Glomerular visceral epithelial cell (primary cell): Measurements from ENCODE around the gene GNA14.
"Not testable (repeated sequence)": the region's sequence is repeated elsewhere in the genome, so short reads cannot be mapped to it uniquely, and the experiment has no call there.

ENCODE experiments used
- DNase-seq: peaks from one replicate; pipeline ENCODE4 v3.0.0-alpha.2; 2016; ENCODE audit errors: extremely low spot score

Gene GNA14

DNA sequence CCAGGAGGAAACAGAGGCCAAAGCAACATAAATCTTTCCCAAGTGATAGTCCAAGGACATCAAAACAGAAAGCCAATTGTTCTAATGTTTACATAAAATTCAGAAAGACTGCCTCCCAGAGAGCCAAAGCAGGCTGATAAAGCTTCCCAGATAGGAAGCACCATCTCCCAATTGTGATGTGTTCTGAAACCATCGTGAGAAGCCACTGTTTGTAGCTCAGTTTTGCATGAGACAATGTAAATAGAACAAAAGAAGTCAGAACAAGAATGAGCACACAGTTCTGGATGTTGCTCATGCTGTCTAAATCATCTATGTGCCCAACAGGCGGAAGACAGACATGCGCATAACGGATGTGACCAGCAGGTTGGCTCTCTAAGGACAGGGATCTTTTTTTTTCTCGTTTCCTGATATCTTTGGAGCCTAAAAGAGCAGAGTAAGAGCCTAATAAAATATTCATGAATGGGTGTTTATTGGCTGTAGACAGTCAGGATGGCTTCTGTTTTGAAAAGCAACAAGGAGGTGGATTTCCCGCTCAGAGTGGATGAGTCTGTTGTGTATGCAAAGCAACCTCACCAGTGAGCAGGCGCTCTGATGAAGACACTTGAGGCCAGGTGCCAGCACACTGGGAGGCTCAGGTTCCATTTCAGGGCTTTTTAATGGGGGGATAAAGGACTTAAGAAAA lies 113.6 kb downstream of the GNA14 start:
- no peak for DNase-seq

DNA sequence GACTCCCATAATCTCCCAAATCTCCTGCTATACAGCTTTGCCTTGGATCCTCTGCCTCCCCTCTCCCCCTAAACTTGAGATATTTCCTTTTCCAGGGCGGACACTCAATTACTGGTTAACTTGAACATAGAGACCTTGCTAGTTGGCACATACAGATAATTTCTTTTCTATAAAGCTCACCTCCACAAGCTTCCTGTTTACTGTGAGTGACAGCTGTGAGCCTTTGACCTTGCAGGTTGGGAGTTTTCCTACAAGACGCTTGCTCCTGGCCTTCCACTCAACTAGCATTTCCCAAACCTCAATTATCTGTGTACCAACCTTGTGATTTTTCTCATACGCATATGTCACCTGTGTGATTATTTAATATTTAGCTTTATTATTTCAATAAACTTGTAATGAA lies 114.5 kb downstream of the GNA14 start:
- DNase-seq, result no peak

DNA sequence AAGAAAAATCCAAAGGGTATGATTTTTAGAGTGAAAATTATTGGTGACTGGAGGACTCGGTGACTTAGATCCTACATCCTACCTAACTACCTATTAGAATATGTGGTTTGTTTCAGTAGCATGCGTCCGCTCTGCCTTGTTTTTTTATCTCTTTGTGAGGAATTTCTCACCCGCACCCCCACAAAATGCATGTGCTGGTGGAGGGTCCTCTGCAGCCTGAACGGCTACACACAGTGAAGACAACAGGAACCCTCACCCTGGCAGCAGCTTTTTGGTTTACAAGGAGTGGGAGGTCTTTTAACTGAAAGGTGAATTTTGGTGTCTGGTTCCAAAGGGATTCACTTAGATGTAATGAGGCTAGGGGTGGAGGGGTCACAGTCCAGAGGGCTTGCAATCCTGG lies 115.5 kb downstream of the GNA14 start:
- DNase-seq, result no peak

DNA sequence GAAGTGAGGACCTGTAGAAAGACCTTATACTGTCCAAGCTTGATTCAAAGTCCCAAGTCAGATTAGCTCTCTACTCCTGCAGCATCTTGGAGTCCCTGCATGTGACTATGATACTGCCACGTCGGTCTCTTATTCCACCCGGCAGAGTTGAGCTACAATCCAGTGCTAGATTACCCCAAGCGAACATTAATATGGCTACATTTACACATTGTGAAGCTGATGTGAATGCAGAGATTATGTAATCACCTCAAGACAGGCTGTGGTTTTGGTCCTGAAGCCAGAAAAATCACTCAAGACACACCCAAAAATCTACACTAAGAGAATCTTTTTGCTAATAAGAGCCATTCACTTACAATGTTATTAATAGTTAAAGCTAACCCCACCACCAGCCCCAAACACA lies 116.7 kb downstream of the GNA14 start:
- DNase-seq, result no peak

DNA sequence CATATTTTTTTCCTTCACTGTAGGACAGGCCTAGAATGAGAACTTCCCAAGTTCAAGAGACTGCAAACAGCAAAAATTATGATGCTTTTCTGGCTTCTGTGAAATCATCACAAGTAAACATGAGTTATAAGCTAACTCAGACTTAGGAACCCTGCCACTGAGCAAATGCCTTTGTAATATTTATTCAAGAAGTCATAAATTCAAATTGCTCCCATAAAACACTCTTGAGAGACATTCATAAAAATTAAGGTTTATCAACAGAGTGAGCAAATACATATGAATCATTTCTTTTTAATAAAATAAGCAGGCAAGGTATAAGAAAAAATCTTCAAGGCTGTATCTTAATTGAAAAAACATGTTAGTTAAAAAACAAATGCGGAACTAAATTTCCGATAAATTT lies 124.2 kb downstream of the GNA14 start:
- no peak for DNase-seq

DNA sequence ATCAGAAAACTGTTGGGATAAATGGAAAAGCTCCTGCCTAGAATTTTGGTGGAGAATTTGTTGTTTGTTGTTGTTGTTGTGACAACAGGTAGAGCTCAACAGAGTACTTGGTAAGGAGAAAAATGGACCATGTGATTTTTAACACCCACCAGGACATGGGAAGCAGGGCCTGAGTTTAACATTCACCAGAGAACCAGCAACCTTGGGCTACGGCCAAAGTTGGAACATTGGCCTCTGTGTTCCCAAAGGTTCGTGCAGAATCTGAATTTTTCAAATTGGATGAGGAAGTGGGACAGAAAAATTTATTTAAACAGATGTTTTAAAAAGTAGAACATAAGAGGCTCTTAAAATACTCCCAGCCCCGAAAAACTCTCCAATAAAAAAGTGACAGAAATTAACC lies 127.0 kb downstream of the GNA14 start:
- DNase-seq, result no peak

DNA sequence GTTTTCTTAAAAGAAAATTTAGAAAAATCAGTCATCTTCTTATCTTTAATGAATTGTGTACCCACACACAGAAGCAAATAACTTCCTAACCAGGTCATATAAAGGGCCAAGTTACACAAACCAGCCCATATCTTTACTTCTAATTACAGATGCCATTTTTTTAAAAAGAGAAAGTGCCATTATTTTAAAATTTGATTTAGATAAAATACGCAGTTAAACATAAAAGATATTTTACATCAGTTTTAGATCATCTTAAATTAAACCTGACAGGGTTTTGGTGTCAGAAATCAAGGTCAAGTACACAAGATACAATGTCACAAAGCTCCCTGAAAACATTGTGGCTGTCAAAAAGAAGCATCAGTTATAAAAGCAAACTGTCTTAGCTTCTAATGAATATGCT lies 129.4 kb downstream of the GNA14 start:
- DNase-seq, result no peak

DNA sequence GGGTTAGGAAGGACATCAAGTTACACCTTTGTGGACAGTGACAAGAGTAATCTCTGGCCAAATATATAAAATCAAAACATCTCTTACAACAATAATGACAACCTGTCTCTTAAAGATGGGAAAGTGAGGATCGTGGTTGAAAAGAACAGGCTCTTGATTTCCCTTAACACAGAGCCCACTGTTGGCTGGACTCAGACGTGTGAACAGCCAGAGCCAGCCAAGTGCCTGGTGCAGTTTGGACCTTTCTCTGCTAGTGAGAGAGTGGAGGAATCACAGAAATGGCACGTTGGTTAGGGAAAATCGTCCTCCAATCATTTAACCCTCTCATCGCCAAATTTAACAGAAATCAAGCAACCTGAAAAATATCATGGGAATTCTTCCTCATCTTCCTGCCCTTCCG lies 131.3 kb downstream of the GNA14 start:
- no peak for DNase-seq

DNA sequence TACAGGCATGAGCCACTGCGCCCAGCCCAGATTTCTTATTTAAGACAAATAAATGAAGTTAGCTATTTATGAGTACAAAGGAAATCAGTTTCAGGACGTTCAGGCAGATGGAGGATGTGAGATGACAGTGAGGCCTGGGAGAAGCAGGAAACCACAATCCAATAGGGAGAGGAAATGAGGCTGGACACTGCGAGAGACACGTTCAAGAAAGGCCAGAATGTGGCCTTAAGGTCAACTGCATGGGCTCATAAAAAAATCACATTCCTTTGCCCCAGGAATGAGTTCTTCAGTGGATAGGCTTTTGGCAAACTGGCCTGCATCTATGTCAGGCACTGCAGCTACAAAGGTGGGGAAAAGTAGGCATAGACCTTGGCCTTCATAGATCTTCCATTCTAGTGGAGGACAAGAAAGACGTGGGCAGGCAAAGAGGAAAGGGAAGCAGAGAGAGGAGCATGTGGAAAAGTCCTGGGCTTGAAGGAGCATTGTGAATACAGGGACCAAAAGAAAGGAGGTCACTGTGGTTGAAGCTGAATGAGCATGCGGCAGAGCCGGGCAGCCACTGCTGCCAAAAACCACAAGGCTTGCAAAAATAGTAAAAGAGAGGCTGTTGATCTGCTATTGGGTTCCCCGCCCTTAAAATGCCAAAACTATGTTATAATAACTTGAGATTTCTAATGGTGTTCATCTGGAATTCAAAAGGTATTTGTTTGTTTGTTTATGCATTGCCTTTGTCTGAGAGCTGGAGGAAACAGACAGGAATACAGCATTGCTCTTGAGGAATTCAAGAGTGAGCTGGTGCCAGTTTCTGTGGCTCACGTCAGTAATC lies 133.0 kb downstream of the GNA14 start:
- DNase-seq, result peak; percentile 3

DNA sequence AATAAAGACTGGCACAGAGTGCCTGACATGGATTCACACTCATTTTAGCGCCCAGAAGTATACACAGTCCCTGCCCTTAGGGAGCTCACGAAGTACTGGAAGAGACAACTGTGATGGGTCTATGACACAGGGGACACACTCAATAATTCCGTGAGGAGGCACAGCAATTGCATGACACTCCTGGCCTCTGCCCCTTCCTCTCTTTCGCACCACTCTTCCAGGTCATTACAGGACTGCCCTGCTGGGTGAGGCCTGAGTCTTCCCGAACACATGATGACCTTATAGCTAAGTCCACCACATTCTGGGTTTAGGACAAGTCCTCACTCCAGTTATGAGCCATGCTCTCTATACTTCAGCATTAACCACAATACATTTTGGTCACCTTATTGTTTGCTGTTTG lies 134.7 kb downstream of the GNA14 start:
- no peak for DNase-seq

DNA sequence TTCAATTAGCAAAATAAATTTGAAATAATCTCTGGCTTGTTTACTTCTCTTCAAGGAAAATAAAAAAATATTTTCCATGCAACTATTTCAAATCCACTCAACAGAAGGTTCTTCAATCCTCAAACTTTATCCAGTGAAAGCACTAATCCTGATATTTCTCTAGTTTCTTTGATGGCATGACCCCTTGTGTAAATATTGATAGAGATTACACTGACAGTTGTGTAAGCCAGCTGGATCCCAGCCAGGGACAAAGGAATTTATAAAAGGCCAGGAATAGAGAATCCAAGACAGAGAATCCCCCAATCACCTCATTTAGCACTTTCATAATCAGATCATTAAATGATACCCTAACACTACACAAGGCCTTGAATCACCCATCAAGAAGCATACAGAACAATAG lies 135.2 kb downstream of the GNA14 start:
- no peak for DNase-seq

DNA sequence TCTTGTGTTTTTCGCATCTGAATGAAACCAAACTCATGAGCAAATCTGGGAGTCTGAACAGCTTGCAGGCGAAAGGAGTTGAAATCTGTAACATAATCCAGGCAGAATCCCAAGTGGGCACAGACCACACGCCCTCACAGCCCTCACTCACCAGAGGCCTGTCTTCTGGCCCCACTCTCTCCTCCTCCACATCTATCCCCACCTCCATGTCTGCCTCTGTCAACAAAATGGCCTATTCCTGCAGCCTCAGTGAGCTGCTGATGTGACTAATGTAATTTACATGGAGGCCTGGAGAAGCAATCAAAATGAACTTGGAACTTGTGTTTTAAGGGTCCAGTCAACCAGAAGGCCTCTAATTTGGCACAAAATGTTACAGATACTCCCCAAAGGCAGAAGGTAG lies 136.6 kb downstream of the GNA14 start:
- no peak for DNase-seq

DNA sequence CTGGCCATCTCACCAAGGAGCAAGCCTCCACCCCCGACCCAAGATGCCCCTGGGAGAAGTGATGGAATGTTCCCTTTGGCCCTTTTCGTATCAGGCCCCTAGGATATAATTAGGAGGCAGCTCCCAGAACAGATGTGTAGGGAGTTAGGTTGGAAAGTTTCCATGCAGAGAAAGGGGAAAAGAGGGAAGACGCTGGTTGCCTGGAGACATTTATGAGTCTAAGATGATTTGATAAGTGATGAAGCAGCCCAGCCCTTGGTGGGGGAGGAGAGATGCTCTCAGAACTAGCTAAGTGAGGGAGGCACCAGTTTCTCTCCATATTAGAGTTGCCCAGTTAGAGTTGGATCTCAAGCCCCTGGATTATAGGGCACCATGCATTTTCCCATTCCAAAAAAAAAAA lies 137.5 kb downstream of the GNA14 start:
- DNase-seq, result no peak

DNA sequence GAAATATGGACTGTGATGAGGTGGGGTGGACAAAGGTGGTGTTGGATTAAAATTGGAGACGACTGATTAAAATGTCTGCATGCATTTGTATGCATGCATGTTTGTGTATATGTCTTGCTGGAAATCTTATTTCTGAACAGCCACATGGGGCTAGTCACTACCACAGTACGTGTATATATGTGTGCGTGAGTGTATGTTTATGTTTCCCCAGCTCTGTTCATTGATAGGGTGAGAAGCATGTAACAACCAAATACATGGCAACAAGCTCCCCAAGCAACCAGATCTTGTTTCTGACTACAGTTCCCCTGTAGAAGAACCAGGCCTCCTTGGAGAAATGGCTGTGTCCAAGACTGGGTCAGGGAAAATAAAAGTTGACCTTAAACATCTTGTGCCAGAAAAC lies 139.7 kb downstream of the GNA14 start:
- DNase-seq, result no peak

DNA sequence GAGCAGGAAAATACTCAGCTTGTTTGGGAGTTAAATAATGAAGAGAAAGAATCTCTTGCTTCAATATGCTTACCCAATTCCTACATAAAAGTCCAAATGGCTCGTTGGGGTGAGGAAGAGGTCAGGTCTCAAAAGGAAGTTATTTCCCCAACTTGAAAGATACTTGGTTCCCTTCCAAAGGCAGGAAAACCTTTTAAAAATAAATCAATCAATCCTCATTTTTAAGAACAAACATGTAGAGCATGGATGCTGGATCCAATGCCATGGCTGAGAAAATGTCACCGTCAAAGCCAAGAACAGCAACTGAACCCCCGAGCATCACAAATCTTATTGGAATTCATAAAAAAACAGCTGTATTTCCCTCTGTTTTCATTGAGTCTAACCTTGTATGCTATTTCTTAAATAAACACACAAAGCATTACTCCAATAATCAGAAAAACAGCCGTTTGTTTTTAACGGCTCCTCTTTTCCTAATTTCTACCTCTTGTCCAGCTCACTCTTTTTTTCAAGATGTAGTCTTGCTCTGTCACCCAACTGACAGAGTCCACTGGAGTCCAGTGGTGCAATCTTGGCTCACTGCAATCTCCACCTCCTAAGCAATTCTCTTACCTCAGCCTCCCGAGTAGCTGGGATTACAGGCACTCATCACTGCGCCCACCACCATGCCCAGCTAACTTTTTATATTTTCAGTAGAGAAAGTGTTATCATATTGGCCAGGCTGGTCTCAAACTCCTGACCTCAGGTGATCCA lies 140.7 kb downstream of the GNA14 start:
- no peak for DNase-seq

DNA sequence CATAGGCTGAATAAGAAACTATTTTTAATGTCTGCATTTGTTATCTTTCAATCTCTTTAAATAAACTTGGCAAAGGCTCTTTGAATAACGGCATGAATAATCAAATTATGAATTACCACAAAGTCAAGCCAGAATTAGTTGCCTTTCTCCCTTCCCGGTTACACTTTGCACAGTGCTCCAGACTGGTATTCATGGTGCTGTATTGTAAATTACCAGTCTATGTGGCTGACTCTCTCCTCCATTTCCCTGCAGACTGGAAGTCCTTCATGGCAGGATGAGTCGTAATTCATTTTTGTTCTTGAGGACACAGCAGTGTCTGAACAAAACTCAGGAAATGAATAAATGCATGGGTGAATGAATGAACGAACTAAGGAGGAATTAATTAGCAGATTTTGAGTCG lies 142.9 kb downstream of the GNA14 start:
- no peak for DNase-seq

DNA sequence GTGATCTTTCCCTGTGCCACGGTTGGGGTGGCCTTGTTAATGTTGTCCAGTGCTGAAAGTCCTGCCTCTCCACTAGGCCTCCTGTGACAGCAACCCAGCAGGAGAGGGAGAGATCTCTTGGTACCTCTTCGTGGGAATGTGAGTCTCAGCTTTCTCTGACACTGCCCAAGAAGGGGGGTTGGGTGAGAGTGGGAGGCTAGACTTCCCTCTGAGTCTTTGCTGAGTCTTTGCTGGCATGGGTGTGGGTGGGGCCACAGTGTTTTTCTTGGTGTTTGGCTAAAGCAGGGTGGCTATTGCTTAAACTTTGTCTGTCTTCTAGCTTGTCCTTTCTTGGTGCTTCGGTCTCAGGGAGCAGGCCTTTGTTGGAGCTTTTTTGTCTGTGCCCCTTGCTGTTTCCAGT lies 145.6 kb downstream of the GNA14 start:
- DNase-seq, result no peak

DNA sequence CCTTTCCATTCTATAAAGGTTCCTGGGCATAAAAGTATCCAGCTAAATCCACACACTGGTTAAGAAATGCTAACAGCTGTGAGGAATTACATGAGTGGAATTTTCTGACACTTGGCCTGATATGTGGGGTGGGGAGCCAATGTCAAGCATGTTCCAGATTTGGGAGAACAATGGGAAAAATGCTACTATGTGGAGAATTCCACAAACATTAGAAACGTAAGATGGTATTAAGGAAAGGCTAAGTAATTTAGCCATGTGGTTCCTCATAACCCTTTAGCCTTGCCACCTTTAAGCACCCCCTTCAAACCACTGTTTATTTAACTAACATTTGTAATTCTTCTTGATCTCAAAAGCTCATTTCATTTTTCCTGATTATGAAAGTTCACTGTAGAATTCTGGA lies 149.2 kb downstream of the GNA14 start:
- DNase-seq, result no peak

DNA sequence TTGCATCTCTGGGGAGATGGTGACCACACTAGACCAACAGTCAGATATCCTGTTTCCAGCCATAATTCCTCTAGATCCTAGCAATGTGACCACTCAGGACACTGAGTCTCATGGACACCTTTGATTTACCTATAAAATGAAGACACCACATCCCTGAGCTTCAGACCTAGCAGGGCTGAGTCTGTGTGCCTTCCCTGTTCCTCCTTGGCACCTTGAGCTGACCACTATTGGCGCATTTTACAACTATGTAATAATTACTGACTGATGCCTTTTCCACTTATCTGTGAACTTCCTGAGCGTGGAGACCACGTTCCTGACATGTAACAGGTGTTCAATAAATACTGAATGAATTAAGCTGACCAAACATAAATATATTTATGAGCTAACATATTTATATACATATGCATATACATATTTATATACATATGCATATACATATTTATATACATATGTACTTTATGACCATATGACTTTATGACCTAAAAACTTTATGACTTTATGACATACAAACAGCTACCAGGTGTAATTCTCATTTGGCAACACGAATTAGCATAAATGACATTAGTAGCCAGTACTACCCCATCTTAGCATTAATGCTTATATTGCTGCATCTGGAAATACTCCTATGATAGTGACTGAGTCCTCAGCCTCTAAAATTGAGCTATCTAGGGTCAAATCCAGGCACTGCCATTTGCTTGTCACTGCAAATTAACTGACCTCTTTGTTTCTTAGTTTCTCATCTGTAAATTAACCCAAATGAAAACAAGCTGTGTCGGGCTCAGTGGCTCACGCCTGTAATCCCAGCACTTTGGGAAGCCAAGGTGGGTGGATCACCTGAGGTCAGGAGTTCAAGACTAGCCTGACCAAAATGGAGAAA lies 150.6 kb downstream of the GNA14 start:
- DNase-seq, result no peak

DNA sequence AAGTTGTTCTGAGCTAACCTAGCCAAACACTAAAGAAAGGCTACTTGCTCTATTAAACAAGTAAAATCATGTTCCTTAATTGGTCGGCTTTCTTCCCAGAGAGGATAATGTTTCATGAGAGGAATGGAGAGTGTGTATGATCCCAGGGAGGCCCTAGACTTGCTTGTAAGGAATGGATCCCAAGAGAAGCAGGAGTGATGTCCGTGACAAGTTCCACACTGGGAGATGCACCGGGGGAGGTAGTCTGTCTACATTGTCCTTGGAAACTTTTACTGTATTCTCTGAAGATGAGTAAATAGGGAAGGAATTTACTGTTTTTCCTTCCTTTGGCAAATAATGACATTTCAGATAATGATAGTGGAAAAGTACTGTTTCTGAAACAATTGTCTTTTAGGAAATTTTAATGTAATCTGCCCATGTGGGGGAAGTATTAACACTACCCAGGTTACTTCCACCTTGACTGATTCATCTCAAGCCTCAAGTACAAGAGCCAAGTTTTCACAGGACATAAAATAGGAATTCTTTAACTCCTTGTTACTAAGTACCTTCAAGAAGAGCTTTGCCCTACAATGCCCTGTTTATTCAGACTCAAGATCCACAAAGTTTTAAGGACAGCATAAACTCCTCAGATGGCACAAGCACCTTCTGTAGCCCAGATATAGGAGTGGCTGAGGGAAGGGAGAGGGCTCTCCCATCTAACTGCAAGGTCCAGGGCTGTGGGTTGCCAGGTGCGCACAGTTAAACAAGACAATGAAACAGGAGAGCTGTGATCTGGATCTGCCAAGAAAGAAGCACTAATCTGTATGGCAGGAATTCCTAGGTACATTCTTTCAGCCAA lies 152.1 kb downstream of the GNA14 start:
- DNase-seq, result no peak

DNA sequence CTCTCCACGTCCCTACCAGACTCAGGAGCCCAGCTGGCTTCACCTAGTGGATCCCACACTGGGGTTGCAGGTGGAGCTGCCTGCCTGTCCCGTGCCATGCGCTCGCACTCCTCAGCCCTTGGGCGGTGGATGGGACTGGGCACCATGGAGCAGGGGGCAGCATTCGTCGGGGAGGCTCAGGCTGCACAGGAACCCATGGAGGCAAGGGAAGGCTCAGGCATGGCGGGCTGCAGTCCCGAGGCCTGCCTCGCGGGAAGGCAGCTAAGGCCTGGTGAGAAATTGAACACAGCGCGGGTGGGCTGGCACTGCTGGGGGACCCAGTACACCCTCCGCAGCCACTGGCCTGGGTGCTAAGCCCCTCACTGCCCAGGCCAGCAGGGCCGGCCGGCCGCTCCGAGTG lies 157.8 kb downstream of the GNA14 start:
- DNase-seq, result not testable (repeated sequence)
